Sigmoid colon (tissue), 7 donors: Measurements from ENCODE around the gene HNRNPUL1. TPM values are rescaled to one million over a fixed set of nuclear protein-coding genes. Genes with fewer than 3 reads are reported as not detected.

Experiments
- DNase-seq: peaks from one replicate; pipeline ENCODE4 v3.0.0-alpha.2; 2019
- H3K27ac ChIP-seq, 4 donors: fragments of 200-600 bp; sonication (generic); one replicate each; pipeline ENCODE4 v1.5.1; 2016 to 2019; ENCODE audit warnings: mild to moderate bottlenecking in 1 of 4
- H3K27me3 ChIP-seq, 3 donors: fragments of 200-600 bp; sonication (generic); one replicate each; pipeline ENCODE4 v1.5.1; 2019; ENCODE audit warnings: mild to moderate bottlenecking in 1 of 3
- H3K36me3 ChIP-seq, 4 donors: fragments of 200-600 bp; sonication (generic); one replicate each; pipeline ENCODE4 v1.5.1; 2016 to 2019
- H3K4me1 ChIP-seq, 4 donors: fragments of 200-600 bp; sonication (generic); one replicate each; pipeline ENCODE4 v1.5.1; 2017 to 2019
- H3K4me3 ChIP-seq, 4 donors: fragments of 200-600 bp; sonication (generic); one replicate each; pipeline ENCODE4 v1.5.1; 2017 to 2019; ENCODE audit warnings: mild to moderate bottlenecking in 2 of 4, moderate library complexity in 1 of 4
- H3K9me3 ChIP-seq, 4 donors: fragments of 200-600 bp in 3 of 4; sonication (generic) in 3 of 4; one replicate each; pipeline versions ENCODE4 v1.5.1 to v1.6.1; 2013 to 2019
- EP300 ChIP-seq, 4 donors: sonication (generic); formaldehyde crosslinking; IDR thresholded peaks; one replicate each; pipeline ENCODE4 v1.6.1; 2017; ENCODE audit warnings: antibody characterized with exemption in 4 of 4
- POLR2A ChIP-seq, 2 donors: fragments of 450-650 bp; IDR thresholded peaks; one replicate each; pipeline ENCODE4 v1.6.1; 2016; ENCODE audit warnings: antibody characterized with exemption in 2 of 2, mild to moderate bottlenecking in 2 of 2, moderate library complexity in 2 of 2
- POLR2AphosphoS5 ChIP-seq, 4 donors: sonication (generic); formaldehyde crosslinking; IDR thresholded peaks; one replicate each; pipeline ENCODE4 v1.6.1; 2017; ENCODE audit warnings: antibody characterized with exemption in 4 of 4
- WGBS, 2 donors: extraction: QIAGEN DNeasy Blood & Tissue Kit; methylation state at CpG; one replicate each; pipeline ENCODE4 v1.1.7; 2013; 5-methylcytosine and 5-hydroxymethylcytosine counted together
- intact Hi-C: fragments of 100-400 bp; cut with DNase I; formaldehyde crosslinking; loops from one replicate; pipeline ENCODE4 v1.15.1; 2023
- polyA plus RNA-seq, 3 donors: library from polyadenylated mRNA; stranded (reverse); fragments of 200-250 nt; gene quantifications; one replicate each; pipeline ENCODE4 v1.2.3, GENCODE V29; 2013
- total RNA-seq, 4 donors: library from RNA; depleted of rRNA; stranded (reverse); fragments of >200 nt; gene quantifications; one replicate each; pipeline ENCODE4 v1.1.0, GENCODE V29; 2016
- TF ChIP-seq, protein P1 (sequence below), 4 experiments: fragments of 450-650 bp in 3 of 4; fragments of 200-600 bp in 1 of 4; IDR thresholded peaks; one replicate each; pipeline ENCODE4 v1.5.1; 2016 to 2019; ENCODE audit warnings: antibody characterized with exemption in 4 of 4, mild to moderate bottlenecking in 3 of 4, moderate library complexity in 2 of 4
- donor health status: healthy with polysubstance abuse.
- donor health status: Bipolar disorder and iron deficiency.
- donor health status: healthy.

Gene HNRNPUL1
- total and polyA plus RNA-seq, 7 donors, result 61.9 to 153 (median 129) TPM

GRCh38 chr19:41302624-41303351, 38.6 kb downstream of the HNRNPUL1 start:
- Histone ChIP-seq H3K4me1 (peaks cover 0 to 39% (median 33%) of the 10 kb centered on the region in 4 donors), H3K27ac (peak overlapping the region in 2 of 4 donors; percentile 16 to 30), H3K9me3 (no peaks in the 10 kb centered on the region), H3K4me3 (no peak overlapping the region), H3K27me3 (no peaks in the 10 kb centered on the region), H3K36me3 (peaks cover 45 to 80% (median 58%) of the 10 kb centered on the region in 4 donors)
- no peak for TF ChIP-seq POLR2A (IDR thresholded peaks at IDR 0.05)
- TF ChIP-seq, protein P1, sequence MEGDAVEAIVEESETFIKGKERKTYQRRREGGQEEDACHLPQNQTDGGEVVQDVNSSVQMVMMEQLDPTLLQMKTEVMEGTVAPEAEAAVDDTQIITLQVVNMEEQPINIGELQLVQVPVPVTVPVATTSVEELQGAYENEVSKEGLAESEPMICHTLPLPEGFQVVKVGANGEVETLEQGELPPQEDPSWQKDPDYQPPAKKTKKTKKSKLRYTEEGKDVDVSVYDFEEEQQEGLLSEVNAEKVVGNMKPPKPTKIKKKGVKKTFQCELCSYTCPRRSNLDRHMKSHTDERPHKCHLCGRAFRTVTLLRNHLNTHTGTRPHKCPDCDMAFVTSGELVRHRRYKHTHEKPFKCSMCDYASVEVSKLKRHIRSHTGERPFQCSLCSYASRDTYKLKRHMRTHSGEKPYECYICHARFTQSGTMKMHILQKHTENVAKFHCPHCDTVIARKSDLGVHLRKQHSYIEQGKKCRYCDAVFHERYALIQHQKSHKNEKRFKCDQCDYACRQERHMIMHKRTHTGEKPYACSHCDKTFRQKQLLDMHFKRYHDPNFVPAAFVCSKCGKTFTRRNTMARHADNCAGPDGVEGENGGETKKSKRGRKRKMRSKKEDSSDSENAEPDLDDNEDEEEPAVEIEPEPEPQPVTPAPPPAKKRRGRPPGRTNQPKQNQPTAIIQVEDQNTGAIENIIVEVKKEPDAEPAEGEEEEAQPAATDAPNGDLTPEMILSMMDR (IDR thresholded peaks at IDR 0.05), result no peak
- no peak for TF ChIP-seq EP300 (IDR thresholded peaks at IDR 0.05)
- TF ChIP-seq POLR2AphosphoS5 (IDR thresholded peaks at IDR 0.05), result peak in 1 of 4 donors; percentile 10
- WGBS, 2 donors, result 59 to 83% methylated on average over 21 of the region's 21 CpGs
- intact Hi-C loops, result no loop called here
- peak; percentile 67 for DNase-seq

DNA sequence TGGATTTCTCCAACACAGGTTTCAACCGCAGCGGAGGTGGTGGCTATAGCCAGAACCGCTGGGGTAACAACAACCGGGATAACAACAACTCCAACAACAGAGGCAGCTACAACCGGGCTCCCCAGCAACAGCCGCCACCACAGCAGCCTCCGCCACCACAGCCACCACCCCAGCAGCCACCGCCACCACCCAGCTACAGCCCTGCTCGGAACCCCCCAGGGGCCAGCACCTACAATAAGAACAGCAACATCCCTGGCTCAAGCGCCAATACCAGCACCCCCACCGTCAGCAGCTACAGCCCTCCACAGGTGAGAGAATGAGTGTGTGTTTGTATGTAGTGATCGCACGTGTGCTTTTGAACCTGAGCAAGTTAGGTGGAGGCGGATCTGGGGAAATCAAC, 39.8 kb downstream of the HNRNPUL1 start:
- peak; percentile 61 for DNase-seq
- no peaks in the 10 kb centered on the region for H3K9me3 ChIP-seq
- WGBS, 2 donors, result 92% methylated on average over 14 of the region's 14 CpGs
- H3K27ac ChIP-seq, result no peak overlapping the region
- H3K27me3 ChIP-seq, result no peaks in the 10 kb centered on the region
- peaks cover 45 to 78% (median 58%) of the 10 kb centered on the region in 4 donors for H3K36me3 ChIP-seq
- peaks cover 0 to 39% (median 33%) of the 10 kb centered on the region in 4 donors for H3K4me1 ChIP-seq
- TF ChIP-seq, protein P1 (IDR thresholded peaks at IDR 0.05), result no peak
- TF ChIP-seq POLR2AphosphoS5 (IDR thresholded peaks at IDR 0.05) (no peak), EP300 (IDR thresholded peaks at IDR 0.05) (no peak), POLR2A (IDR thresholded peaks at IDR 0.05) (no peak)
- intact Hi-C loops, result no loop called here
- no peak overlapping the region for H3K4me3 ChIP-seq

DNA sequence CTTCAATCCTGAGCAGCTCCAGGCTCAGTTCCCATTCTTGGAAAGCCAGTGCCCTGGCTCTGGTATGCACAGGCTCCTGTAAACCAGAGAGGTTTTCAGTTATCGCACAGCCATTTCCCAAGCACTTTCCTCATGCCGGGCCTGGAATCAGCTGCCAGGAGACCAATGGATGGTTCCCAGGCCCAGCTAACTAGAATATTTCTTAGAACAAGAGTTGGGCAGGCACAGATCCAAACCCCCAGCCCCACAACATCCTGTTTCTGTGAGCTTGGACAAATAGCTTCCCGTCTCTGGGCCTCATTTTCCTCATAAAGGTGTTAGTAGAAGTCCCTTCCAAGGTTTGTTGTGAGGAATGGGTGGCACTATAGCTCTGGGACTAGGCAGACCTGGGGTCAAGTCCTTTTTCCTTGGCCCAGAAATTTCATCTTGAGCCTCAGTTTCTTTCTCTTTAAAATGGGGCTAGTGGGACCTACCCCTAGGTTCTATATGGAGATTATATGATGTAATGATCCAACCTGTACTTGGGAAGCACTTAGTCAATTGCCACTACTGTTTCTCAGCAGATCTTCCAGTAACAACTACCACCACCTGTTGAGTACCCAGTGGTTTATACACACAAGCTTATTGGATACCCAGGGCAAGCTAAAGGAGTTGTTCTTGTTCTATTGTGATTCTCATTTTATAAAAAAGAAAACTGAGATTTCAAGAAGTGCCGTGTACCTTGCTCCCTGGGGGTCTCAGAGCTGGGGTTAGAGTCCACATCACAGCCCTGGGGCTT, 40.7 kb downstream of the HNRNPUL1 start:
- Histone ChIP-seq H3K36me3 (peaks cover 45 to 78% (median 58%) of the 10 kb centered on the region in 4 donors), H3K27ac (peak overlapping the region in 3 of 4 donors; percentile 0 to 21 (median 11))
- whole genome bisulfite sequencing, 2 donors, result 84 to 89% methylated on average over 4 of the region's 4 CpGs

DNA sequence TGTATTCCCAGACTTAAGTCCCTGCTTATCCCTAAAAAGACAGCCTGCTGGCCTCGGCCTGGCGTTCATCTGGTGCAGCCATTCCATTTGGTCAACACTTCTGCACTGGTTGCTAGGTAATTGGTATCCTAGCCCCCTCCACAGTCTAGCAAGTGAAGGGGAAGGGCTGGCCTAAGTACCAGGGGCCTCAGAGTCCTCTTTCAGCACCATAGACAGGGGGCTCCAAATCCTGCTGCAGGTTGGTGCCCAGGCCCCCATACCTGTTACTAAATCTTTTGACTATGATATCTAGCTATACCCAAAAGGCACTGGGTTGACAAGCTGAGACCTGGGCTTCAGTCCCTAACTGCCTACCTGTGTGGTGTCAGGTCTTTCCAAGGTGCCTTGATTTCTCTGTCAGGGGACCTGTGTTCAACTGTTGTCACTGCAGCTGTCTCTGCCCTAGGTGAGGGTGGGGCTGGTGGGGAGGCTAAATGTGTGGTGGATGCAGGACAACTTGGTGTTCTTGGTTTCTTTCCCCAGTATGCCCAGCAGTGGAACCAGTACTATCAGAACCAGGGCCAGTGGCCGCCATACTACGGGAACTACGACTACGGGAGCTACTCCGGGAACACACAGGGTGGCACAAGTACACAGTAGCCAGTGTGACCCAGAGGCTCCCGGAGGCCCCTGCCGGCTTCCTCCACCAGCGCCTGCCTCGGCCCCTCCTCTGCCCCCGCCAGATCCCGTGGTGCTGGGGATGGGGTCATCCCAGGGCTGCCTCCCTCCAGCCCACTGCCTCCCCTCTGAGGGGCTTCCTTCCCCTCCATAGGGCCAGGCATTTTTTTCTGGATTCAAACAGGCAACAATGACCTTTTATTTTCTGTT, 42.0 kb downstream of the HNRNPUL1 start:
- Histone ChIP-seq H3K4me1 (peaks cover 0 to 33% (median 27%) of the 10 kb centered on the region in 4 donors), H3K27ac (peak overlapping the region in 3 of 4 donors; percentile 29 to 96 (median 96)), H3K27me3 (no peaks in the 10 kb centered on the region), H3K4me3 (no peak overlapping the region), H3K9me3 (no peaks in the 10 kb centered on the region), H3K36me3 (peaks cover 45 to 66% (median 53%) of the 10 kb centered on the region in 4 donors)
- intact Hi-C loops, result loop anchor here (5.0 kb wide), 2 partner anchors 89 to 1019 kb away; partner anchors contain the start of genes AKT2 and AXL
- no peak for DNase-seq
- WGBS, 2 donors, result 77 to 83% methylated on average over 13 of the region's 13 CpGs
- TF ChIP-seq, protein P1 (IDR thresholded peaks at IDR 0.05), result no peak
- TF ChIP-seq POLR2AphosphoS5 (IDR thresholded peaks at IDR 0.05) (no peak), EP300 (IDR thresholded peaks at IDR 0.05) (no peak), POLR2A (IDR thresholded peaks at IDR 0.05) (no peak)

More for the DNA sequence above, 40.7 kb downstream of the HNRNPUL1 start:
- DNase-seq, result peak; percentile 56
- no peaks in the 10 kb centered on the region for H3K27me3 ChIP-seq
- H3K4me1 ChIP-seq, result peaks cover 0 to 34% (median 29%) of the 10 kb centered on the region in 4 donors
- intact Hi-C loops, result loop anchor here (5.0 kb wide), 2 partner anchors 88 to 1018 kb away; partner anchors contain the start of genes AKT2 and AXL
- no peak overlapping the region for H3K4me3 ChIP-seq
- no peaks in the 10 kb centered on the region for H3K9me3 ChIP-seq
- TF ChIP-seq POLR2AphosphoS5 (IDR thresholded peaks at IDR 0.05) (no peak), POLR2A (IDR thresholded peaks at IDR 0.05) (no peak), EP300 (IDR thresholded peaks at IDR 0.05) (no peak)
- TF ChIP-seq, protein P1 (IDR thresholded peaks at IDR 0.05), result no peak
